Nephron (organoid): ENCODE results near the gene TFIP11.
A peak's percentile ranks its signal among the peaks of the same experiment; 100 is the strongest.

Experiments used
- H3K27ac Mint-ChIP-seq, 3 experiments: 2 replicates each; pipeline ENCODE4 v1.8.0; 2020; ENCODE audit warnings: mixed read lengths in 3 of 3, mild to moderate bottlenecking in 2 of 3, moderate library complexity in 1 of 3
- H3K27me3 Mint-ChIP-seq: 2 replicates; pipeline ENCODE4 v1.8.0; 2021; ENCODE audit warnings: low read depth, mild to moderate bottlenecking, moderate library complexity, mixed read lengths
- H3K36me3 Mint-ChIP-seq: 2 replicates; pipeline ENCODE4 v1.8.0; 2020; ENCODE audit warnings: low read depth, mixed read lengths
- H3K4me1 Mint-ChIP-seq: 2 replicates; pipeline ENCODE4 v1.8.0; 2020; ENCODE audit warnings: mixed read lengths
- H3K4me3 Mint-ChIP-seq, 3 experiments: 2 replicates each; pipeline ENCODE4 v1.8.0; 2020; ENCODE audit warnings: mild to moderate bottlenecking in 3 of 3, mixed read lengths in 3 of 3, moderate library complexity in 2 of 3
- H3K9me3 Mint-ChIP-seq: 2 replicates; pipeline ENCODE4 v1.8.0; 2020; ENCODE audit warnings: mixed read lengths
- TF ChIP-seq, protein P1 (sequence below), 3 experiments: fragments of 200-600 bp; sonication (generic); IDR thresholded peaks; one replicate each; pipeline ENCODE4 v1.5.0; 2021; ENCODE audit warnings: antibody characterized with exemption in 3 of 3; ENCODE audit not compliant: unreplicated experiment in 3 of 3

The TFIP11 gene

DNA sequence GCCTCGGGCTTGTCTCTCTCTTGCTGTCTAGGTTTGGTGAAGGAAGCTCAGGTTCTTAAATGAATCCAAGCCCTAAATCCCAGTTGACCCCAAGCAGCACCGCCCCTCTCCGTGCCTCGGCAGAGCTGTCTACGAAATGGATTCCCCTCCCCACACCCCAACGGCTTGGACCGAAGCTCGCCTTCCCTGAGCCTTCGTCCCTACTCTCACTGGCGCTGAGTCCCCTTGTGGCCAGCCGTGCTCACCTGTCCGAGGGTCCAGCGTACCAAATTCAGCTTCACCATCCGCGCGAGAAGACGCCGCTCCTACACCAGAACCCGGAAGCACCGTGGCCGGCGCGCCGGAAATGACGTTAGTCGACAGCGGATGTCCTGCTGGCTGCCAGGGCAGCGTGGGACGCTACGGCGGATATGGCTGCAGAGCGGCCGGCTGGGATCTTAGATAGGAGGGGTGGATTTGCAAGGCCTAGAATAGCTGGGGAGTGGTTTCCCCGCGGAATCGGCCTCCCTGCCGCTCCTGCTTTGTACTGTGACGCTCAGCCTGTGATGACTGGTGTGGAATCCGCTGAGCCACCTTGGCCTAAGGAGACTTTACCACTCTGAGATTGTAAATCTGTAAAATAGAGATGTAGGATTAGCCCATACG, at the start of gene TFIP11:
TSS of gene TFIP11 (minus strand) at position 325 of the 645 bp plus-strand sequence. CDS start 2,201 bp downstream, outside the sequence.
- TF ChIP-seq, protein P1, sequence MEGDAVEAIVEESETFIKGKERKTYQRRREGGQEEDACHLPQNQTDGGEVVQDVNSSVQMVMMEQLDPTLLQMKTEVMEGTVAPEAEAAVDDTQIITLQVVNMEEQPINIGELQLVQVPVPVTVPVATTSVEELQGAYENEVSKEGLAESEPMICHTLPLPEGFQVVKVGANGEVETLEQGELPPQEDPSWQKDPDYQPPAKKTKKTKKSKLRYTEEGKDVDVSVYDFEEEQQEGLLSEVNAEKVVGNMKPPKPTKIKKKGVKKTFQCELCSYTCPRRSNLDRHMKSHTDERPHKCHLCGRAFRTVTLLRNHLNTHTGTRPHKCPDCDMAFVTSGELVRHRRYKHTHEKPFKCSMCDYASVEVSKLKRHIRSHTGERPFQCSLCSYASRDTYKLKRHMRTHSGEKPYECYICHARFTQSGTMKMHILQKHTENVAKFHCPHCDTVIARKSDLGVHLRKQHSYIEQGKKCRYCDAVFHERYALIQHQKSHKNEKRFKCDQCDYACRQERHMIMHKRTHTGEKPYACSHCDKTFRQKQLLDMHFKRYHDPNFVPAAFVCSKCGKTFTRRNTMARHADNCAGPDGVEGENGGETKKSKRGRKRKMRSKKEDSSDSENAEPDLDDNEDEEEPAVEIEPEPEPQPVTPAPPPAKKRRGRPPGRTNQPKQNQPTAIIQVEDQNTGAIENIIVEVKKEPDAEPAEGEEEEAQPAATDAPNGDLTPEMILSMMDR (IDR thresholded peaks at IDR 0.05; ENCODE audit: unreplicated experiment in 3 of 3) = no peak
- peak within 1 kb of the TSS; percentile 92 to 99 (median 94) for H3K27ac Mint-ChIP-seq
- H3K27me3 Mint-ChIP-seq = no peaks in the 10 kb centered on the region
- H3K4me3 Mint-ChIP-seq = peak within 1 kb of the TSS; percentile 99 to 100 (median 100)
- H3K36me3 Mint-ChIP-seq = peaks cover 11% of the 10 kb centered on the region
- H3K4me1 Mint-ChIP-seq = peaks cover 33% of the 10 kb centered on the region
- H3K9me3 Mint-ChIP-seq = no peaks in the 10 kb centered on the region

DNA sequence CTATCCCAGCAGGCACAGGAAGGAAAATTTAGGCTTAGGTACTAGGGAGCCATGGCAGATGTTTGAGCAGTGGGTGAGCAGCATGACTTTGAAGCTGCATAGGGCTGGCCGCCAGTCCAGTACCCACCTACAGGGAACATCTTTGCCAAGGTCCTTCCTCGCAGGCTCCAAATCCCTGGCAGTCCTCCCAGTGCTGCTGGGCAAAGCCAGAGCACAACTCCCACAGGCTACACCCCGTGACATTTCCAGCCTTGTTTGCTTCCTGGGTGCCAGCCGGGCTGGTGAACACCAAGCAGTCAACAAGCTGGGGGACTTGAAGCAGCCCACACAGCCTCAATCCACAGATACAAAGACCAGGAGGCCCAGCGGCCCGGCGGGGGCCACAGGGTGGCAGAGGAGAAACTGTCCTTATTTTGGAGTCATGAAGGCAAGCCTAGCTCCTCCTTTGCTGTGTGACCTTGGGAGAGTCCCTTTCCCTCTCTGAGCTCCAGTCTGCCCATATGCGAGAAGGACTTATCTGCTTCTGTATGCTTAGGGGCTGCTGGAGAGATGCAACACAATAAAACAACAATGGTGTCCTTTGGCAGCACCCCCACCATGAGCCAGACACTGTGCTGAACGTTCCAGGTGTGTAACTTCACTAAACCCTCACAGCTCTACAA, 49.6 kb upstream of the TFIP11 start:
- no peaks in the 10 kb centered on the region for H3K9me3 Mint-ChIP-seq
- no peak overlapping the region for H3K27ac Mint-ChIP-seq
- TF ChIP-seq, protein P1 (IDR thresholded peaks at IDR 0.05; ENCODE audit: unreplicated experiment in 3 of 3) = no peak
- no peaks in the 10 kb centered on the region for H3K36me3 Mint-ChIP-seq
- no peaks in the 10 kb centered on the region for H3K27me3 Mint-ChIP-seq
- H3K4me1 Mint-ChIP-seq = peaks cover 15% of the 10 kb centered on the region
- H3K4me3 Mint-ChIP-seq = no peak overlapping the region

DNA sequence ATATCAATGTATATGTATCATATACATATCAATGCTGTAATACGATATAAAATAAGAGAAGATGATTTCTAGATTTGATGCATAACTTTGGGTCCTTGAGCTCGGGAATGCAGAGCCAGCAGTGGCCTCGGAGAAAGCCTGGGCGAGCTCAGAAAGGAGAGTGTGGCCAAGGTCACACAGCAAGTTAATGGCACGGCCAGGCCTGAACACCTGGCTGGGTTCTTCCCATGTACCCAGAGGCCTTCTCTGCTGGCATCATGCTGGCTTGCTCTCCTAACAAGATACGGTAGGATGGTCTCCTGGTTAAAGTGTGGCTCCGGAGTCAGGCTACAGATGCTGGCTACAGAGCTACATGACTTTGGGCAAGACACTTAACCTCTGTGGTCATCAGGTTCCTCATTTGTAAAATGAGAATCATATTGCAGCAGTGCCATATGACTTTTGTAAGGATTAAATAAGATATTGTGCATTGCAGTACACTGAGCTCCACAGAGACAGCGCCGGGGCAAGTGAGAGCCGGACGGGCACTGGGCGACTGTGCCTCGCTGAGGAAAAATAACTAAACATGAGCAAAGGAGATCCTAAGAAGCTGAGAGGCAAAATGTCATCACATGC, 47.8 kb upstream of the TFIP11 start:
- peaks cover 20% of the 10 kb centered on the region for H3K4me1 Mint-ChIP-seq
- TF ChIP-seq, protein P1 (IDR thresholded peaks at IDR 0.05; ENCODE audit: unreplicated experiment in 3 of 3) = no peak
- H3K36me3 Mint-ChIP-seq = no peaks in the 10 kb centered on the region
- no peaks in the 10 kb centered on the region for H3K9me3 Mint-ChIP-seq
- no peak overlapping the region for H3K27ac Mint-ChIP-seq
- H3K4me3 Mint-ChIP-seq = no peak overlapping the region
- H3K27me3 Mint-ChIP-seq = peaks cover 4% of the 10 kb centered on the region

DNA sequence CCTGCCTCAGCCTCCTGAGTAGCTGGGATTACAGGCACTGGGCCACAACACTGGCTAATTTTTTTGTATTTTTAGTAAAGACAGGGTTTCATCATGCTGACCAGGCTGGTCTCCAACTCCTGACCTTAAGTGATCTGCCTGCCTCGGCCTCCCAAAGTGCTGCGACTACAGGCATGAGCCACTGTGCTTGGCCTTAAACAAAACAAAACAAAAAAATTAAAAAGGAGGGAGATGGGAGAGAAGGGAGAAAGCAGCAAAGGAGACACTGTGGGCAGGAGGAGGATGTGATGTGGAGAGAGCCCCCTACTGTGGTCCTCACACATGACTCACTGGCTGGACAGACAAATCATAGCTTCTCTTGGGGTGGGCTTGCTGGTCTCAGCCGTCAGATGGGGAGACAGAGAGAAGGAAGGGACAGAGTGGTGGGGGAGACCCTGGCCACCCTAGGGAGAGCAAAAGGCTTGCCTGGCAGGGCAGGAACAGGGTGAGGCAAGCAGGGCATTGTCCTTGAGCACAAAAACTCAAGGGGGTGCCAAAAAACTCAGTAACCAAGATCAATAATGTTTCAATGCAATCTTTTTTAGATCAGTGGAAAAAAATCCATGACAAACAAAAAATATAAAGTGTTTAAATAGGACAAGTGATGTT, 46.1 kb upstream of the TFIP11 start:
- TF ChIP-seq, protein P1 (IDR thresholded peaks at IDR 0.05; ENCODE audit: unreplicated experiment in 3 of 3) = no peak
- Mint-ChIP-seq H3K9me3 (no peaks in the 10 kb centered on the region), H3K4me3 (no peak overlapping the region), H3K27me3 (peaks cover 4% of the 10 kb centered on the region), H3K27ac (peak overlapping the region in 1 of 3 experiments; percentile 20), H3K4me1 (peaks cover 20% of the 10 kb centered on the region), H3K36me3 (no peaks in the 10 kb centered on the region)

DNA sequence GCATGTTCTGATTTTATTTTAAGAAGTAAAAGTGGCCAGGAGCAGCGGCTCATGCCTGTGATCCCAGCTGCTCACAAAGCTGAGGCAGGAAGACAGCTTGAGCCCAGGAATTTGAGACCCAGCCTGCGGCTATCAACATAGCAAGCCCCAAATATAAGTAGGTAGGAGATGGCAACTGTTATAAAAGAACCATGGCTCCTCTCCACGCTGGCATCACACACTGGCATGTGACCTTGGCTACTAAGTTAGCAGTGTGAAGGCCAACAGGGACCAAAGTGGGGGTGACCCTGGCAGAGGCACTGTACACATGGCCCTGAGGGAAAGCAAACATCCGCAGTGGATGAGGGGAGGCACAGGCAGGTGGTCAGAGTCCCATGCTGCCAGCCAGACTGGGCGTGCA, 44.6 kb upstream of the TFIP11 start:
- TF ChIP-seq, protein P1 (IDR thresholded peaks at IDR 0.05; ENCODE audit: unreplicated experiment in 3 of 3) = no peak
- H3K36me3 Mint-ChIP-seq = no peaks in the 10 kb centered on the region
- H3K27me3 Mint-ChIP-seq = peaks cover 4% of the 10 kb centered on the region
- no peak overlapping the region for H3K4me3 Mint-ChIP-seq
- H3K4me1 Mint-ChIP-seq = peaks cover 20% of the 10 kb centered on the region
- no peaks in the 10 kb centered on the region for H3K9me3 Mint-ChIP-seq
- H3K27ac Mint-ChIP-seq = peak overlapping the region in 1 of 3 experiments; percentile 63
